Liver (tissue), 9 donors: ENCODE data around the gene PARVB. TPM values are rescaled to one million over a fixed set of nuclear protein-coding genes. Genes with fewer than 3 reads are reported as not detected.

Experiments
- DNase-seq: peaks from one replicate; pipeline ENCODE4 v3.0.0-alpha.2; 2017; ENCODE audit warnings: low spot score
- H3K27ac ChIP-seq, 2 donors: one replicate each; pipeline ENCODE4 v1.7.0; 2013; ENCODE audit warnings: inconsistent platforms in 2 of 2, low read length in 2 of 2, control low read depth in 1 of 2, low read depth in 1 of 2, mild to moderate bottlenecking in 1 of 2
- H3K27me3 ChIP-seq, 4 donors: one replicate each; pipeline versions ENCODE4 v1.6.1 to v1.7.0; 2013; ENCODE audit warnings: low read length in 3 of 4, inconsistent platforms in 1 of 4, mild to moderate bottlenecking in 1 of 4, moderate library complexity in 1 of 4; ENCODE audit not compliant: control insufficient read depth in 4 of 4, insufficient read depth in 4 of 4
- H3K36me3 ChIP-seq, 4 donors: one replicate each; pipeline versions ENCODE4 v1.6.1 to v1.7.0; 2013; ENCODE audit warnings: low read length in 3 of 4, mild to moderate bottlenecking in 3 of 4, low read depth in 1 of 4, moderate library complexity in 1 of 4; ENCODE audit not compliant: control insufficient read depth in 4 of 4, insufficient read depth in 3 of 4
- H3K4me1 ChIP-seq, 4 donors: one replicate each; pipeline versions ENCODE4 v1.6.1 to v1.7.0; 2013; ENCODE audit warnings: low read length in 3 of 4, mild to moderate bottlenecking in 3 of 4, moderate library complexity in 1 of 4; ENCODE audit not compliant: control insufficient read depth in 4 of 4, insufficient read depth in 4 of 4
- H3K4me3 ChIP-seq, 3 donors: one replicate each; pipeline versions ENCODE4 v1.6.1 to v1.7.0; 2013; ENCODE audit warnings: low read length in 3 of 3, control low read depth in 1 of 3, low read depth in 1 of 3, mild to moderate bottlenecking in 1 of 3
- H3K9ac ChIP-seq, 2 donors: one replicate each; pipeline ENCODE4 v1.7.0; 2013; ENCODE audit warnings: low read length in 2 of 2, mild to moderate bottlenecking in 2 of 2, moderate library complexity in 2 of 2, control low read depth in 1 of 2, low read depth in 1 of 2
- H3K9me3 ChIP-seq, 4 donors: one replicate each; pipeline versions ENCODE4 v1.6.1 to v1.7.0; 2013; ENCODE audit warnings: low read length in 3 of 4; ENCODE audit not compliant: control insufficient read depth in 4 of 4
- CTCF ChIP-seq: fragments of 150-350 bp; IDR thresholded peaks from 2 replicates; pipeline ENCODE4 v1.5.1; 2017; ENCODE audit warnings: improper control_type of control experiment, low read depth, low read length; ENCODE audit not compliant: missing input control
- EGR1 ChIP-seq, 2 donors: IDR thresholded peaks; 2 replicates each; pipeline ENCODE4 v1.6.1; 2016 to 2018; ENCODE audit warnings: antibody characterized with exemption in 2 of 2, low read depth in 2 of 2
- FOXA1 ChIP-seq: IDR thresholded peaks from 2 replicates; pipeline ENCODE4 v1.6.1; 2016; ENCODE audit warnings: antibody characterized with exemption
- GABPA ChIP-seq, 2 donors: IDR thresholded peaks in 1 of 2; conservative IDR thresholded peaks in 1 of 2; 2 replicates each; pipeline ENCODE4 v1.6.1; 2016; ENCODE audit warnings: antibody characterized with exemption in 2 of 2, mild to moderate bottlenecking in 1 of 2, moderate library complexity in 1 of 2
- HNF4G ChIP-seq: IDR thresholded peaks from 2 replicates; pipeline ENCODE4 v1.6.1; 2016; ENCODE audit warnings: antibody characterized with exemption
- JUND ChIP-seq, 2 donors: IDR thresholded peaks; 2 replicates each; pipeline ENCODE4 v1.6.1; 2016; ENCODE audit warnings: antibody characterized with exemption in 2 of 2
- MAX ChIP-seq: IDR thresholded peaks from 2 replicates; pipeline ENCODE4 v1.6.1; 2016; ENCODE audit warnings: antibody characterized with exemption
- NR2F2 ChIP-seq: IDR thresholded peaks from 2 replicates; pipeline ENCODE4 v1.6.1; 2016; ENCODE audit warnings: antibody characterized with exemption
- RAD21 ChIP-seq, 2 donors: IDR thresholded peaks; 2 replicates each; pipeline ENCODE4 v1.6.1; 2016; ENCODE audit warnings: antibody characterized with exemption in 2 of 2, mild to moderate bottlenecking in 2 of 2
- RXRA ChIP-seq, 2 donors: IDR thresholded peaks; 2 replicates each; pipeline ENCODE4 v1.6.1; 2017 to 2018; ENCODE audit warnings: antibody characterized with exemption in 2 of 2, mild to moderate bottlenecking in 1 of 2
- SP1 ChIP-seq: IDR thresholded peaks from 2 replicates; pipeline ENCODE4 v1.6.1; 2018; ENCODE audit warnings: antibody characterized with exemption, mild to moderate bottlenecking
- TAF1 ChIP-seq: conservative IDR thresholded peaks from 2 replicates; pipeline ENCODE4 v1.6.1; 2016; ENCODE audit warnings: antibody characterized with exemption, mild to moderate bottlenecking
- WGBS: extraction: QIAGEN DNeasy Blood & Tissue Kit; methylation state at CpG from one replicate; pipeline ENCODE4 v1.1.7; 2013; 5-methylcytosine and 5-hydroxymethylcytosine counted together
- polyA plus RNA-seq, 2 donors: library from polyadenylated mRNA; stranded (reverse) in 1 of 2; unstranded in 1 of 2; fragments of 200-250 nt in 1 of 2; fragments of >200 nt in 1 of 2; fragmentation: Nextera tagmentation in 1 of 2; extraction: Ambion mirVana in 1 of 2; gene quantifications; one replicate each; pipeline versions ENCODE4 v1.2.1 to v1.2.3, GENCODE V29; 2013 to 2015
- total RNA-seq, 2 donors: library from RNA; depleted of rRNA; stranded (reverse); fragments of >200 nt; gene quantifications; one replicate each; pipeline ENCODE4 v1.2.3, GENCODE V29; 2014
- TF ChIP-seq, protein P1 (sequence below): IDR thresholded peaks from 2 replicates; pipeline ENCODE4 v1.6.1; 2016; ENCODE audit warnings: antibody characterized with exemption
- TF ChIP-seq, protein P2 (sequence below): IDR thresholded peaks from 2 replicates; pipeline ENCODE4 v1.6.1; 2016; ENCODE audit warnings: antibody characterized with exemption
- TF ChIP-seq, protein P3 (sequence below): IDR thresholded peaks from 2 replicates; pipeline ENCODE4 v1.6.1; 2016; ENCODE audit warnings: antibody characterized with exemption, mild to moderate bottlenecking
- donor health status: healthy.
- donor health status: healthy.
- donor health status: healthy.
- donor health status: healthy.
- donor health status: healthy.

PARVB gene
- total and polyA plus RNA-seq, 4 donors = 3.2 to 55.5 (median 17.7) TPM

DNA sequence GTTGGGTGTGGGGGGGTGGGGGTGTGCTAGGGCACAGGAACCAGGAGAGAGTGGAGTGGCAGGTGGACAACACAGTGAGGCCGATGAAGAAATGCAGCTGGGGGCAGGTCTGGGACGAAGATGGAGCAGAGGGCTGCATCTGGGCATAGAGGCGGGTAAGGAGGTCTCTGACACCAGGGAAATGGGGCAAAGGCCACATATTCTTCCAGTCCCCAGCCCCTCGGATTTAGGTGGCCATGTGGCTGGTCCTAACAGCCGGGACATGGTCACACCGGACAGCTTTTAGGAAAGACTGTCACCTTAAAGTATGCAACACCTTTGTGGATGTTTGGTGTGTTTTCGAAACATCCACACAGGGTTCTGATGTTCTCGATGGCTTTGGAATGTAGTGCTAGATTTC is 151.6 kb downstream of the PARVB start (continued):
- TF ChIP-seq, protein P1, sequence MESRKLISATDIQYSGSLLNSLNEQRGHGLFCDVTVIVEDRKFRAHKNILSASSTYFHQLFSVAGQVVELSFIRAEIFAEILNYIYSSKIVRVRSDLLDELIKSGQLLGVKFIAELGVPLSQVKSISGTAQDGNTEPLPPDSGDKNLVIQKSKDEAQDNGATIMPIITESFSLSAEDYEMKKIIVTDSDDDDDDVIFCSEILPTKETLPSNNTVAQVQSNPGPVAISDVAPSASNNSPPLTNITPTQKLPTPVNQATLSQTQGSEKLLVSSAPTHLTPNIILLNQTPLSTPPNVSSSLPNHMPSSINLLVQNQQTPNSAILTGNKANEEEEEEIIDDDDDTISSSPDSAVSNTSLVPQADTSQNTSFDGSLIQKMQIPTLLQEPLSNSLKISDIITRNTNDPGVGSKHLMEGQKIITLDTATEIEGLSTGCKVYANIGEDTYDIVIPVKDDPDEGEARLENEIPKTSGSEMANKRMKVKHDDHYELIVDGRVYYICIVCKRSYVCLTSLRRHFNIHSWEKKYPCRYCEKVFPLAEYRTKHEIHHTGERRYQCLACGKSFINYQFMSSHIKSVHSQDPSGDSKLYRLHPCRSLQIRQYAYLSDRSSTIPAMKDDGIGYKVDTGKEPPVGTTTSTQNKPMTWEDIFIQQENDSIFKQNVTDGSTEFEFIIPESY = no peak
- TF ChIP-seq RAD21 (IDR thresholded peaks at IDR 0.05) = no peak

GRCh38 chr22:44179196-44179988 is 155.3 kb downstream of the PARVB start:
- WGBS = 60% methylated on average over 10 of the region's 10 CpGs
- no peak for DNase-seq
- no peaks in the 10 kb centered on the region for H3K4me1 ChIP-seq
- TF ChIP-seq FOXA1 (no peak), RAD21 (IDR thresholded peaks at IDR 0.05) (no peak), CTCF (no peak), SP1 (no peak), HNF4G (no peak), MAX (no peak), GABPA (IDR thresholded peaks at IDR 0.05 in 1 of 2, conservative IDR thresholded peaks at IDR 0.05 in 1 of 2) (no peak), EGR1 (IDR thresholded peaks at IDR 0.05; ENCODE audit: low read depth in 2 of 2) (no peak), NR2F2 (no peak), TAF1 (no peak), RXRA (IDR thresholded peaks at IDR 0.05) (no peak), JUND (IDR thresholded peaks at IDR 0.05) (no peak)
- TF ChIP-seq, protein P1 = no peak
- TF ChIP-seq, protein P2, sequence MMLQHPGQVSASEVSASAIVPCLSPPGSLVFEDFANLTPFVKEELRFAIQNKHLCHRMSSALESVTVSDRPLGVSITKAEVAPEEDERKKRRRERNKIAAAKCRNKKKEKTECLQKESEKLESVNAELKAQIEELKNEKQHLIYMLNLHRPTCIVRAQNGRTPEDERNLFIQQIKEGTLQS = no peak
- TF ChIP-seq, protein P3, sequence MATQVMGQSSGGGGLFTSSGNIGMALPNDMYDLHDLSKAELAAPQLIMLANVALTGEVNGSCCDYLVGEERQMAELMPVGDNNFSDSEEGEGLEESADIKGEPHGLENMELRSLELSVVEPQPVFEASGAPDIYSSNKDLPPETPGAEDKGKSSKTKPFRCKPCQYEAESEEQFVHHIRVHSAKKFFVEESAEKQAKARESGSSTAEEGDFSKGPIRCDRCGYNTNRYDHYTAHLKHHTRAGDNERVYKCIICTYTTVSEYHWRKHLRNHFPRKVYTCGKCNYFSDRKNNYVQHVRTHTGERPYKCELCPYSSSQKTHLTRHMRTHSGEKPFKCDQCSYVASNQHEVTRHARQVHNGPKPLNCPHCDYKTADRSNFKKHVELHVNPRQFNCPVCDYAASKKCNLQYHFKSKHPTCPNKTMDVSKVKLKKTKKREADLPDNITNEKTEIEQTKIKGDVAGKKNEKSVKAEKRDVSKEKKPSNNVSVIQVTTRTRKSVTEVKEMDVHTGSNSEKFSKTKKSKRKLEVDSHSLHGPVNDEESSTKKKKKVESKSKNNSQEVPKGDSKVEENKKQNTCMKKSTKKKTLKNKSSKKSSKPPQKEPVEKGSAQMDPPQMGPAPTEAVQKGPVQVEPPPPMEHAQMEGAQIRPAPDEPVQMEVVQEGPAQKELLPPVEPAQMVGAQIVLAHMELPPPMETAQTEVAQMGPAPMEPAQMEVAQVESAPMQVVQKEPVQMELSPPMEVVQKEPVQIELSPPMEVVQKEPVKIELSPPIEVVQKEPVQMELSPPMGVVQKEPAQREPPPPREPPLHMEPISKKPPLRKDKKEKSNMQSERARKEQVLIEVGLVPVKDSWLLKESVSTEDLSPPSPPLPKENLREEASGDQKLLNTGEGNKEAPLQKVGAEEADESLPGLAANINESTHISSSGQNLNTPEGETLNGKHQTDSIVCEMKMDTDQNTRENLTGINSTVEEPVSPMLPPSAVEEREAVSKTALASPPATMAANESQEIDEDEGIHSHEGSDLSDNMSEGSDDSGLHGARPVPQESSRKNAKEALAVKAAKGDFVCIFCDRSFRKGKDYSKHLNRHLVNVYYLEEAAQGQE = no peak
- H3K27me3 ChIP-seq = peaks cover 0 to 3% (median 0%) of the 10 kb centered on the region in 4 donors
- no peaks in the 10 kb centered on the region for H3K9me3 ChIP-seq
- no peak overlapping the region for H3K9ac ChIP-seq
- H3K27ac ChIP-seq = no peak overlapping the region
- no peak overlapping the region for H3K4me3 ChIP-seq
- H3K36me3 ChIP-seq = no peaks in the 10 kb centered on the region
